Fibroblast of lung (primary cell): ENCODE measurements around the gene CSK. TPM values are rescaled to one million over a fixed set of nuclear protein-coding genes. Genes with fewer than 3 reads are reported as not detected.

ENCODE experiments used
- DNase-seq, 2 donors: peaks; one replicate each; pipeline versions ENCODE4 v3.0.0 to v3.0.0-alpha.2; 2010; ENCODE audit warnings: low read depth in 2 of 2
- H2AFZ ChIP-seq: 2 replicates; pipeline ENCODE4 v1.5.1; 2012; ENCODE audit warnings: low read length, control low read depth, inconsistent platforms
- H3K27ac ChIP-seq: 2 replicates; pipeline ENCODE4 v1.5.1; 2011; ENCODE audit warnings: low read length, control low read depth; ENCODE audit not compliant: insufficient read depth
- H3K27me3 ChIP-seq: 2 replicates; pipeline ENCODE4 v1.5.1; 2011; ENCODE audit warnings: mild to moderate bottlenecking, low read length; ENCODE audit not compliant: control insufficient read depth, insufficient read depth
- H3K36me3 ChIP-seq: 2 replicates; pipeline ENCODE4 v1.5.1; 2011; ENCODE audit warnings: low read length; ENCODE audit not compliant: control insufficient read depth, insufficient read depth
- H3K4me1 ChIP-seq: 2 replicates; pipeline ENCODE4 v1.5.1; 2011; ENCODE audit warnings: low read length; ENCODE audit not compliant: control insufficient read depth, insufficient read depth; ENCODE audit errors: extremely low read depth
- H3K4me2 ChIP-seq: 2 replicates; pipeline ENCODE4 v1.5.1; 2011; ENCODE audit warnings: low read length, control low read depth; ENCODE audit not compliant: insufficient read depth; ENCODE audit errors: extremely low read depth
- H3K4me3 ChIP-seq, 4 experiments: fragments of 200-600 bp in 1 of 4; sonication (generic) in 1 of 4; replicated peaks in 1 of 4; 2 replicates each; pipeline ENCODE4 v1.5.1; 2011 to 2016; ENCODE audit warnings: low read length in 4 of 4, low read depth in 3 of 4, mild to moderate bottlenecking in 3 of 4, control low read depth in 2 of 4, inconsistent platforms in 1 of 4, mixed read lengths in 1 of 4; ENCODE audit not compliant: insufficient read depth in 1 of 4; ENCODE audit errors: control extremely low read depth in 1 of 4
- H3K79me2 ChIP-seq: 2 replicates; pipeline ENCODE4 v1.5.1; 2012; ENCODE audit warnings: mild to moderate bottlenecking, low read length, inconsistent platforms; ENCODE audit not compliant: control insufficient read depth, insufficient read depth
- H3K9ac ChIP-seq: 2 replicates; pipeline ENCODE4 v1.5.1; 2011; ENCODE audit warnings: mild to moderate bottlenecking, low read length, control low read depth; ENCODE audit not compliant: insufficient read depth
- H3K9me3 ChIP-seq: 2 replicates; pipeline ENCODE4 v1.5.1; 2012; ENCODE audit warnings: low read depth, low read length; ENCODE audit not compliant: control insufficient read depth, insufficient read depth
- H4K20me1 ChIP-seq: 2 replicates; pipeline ENCODE4 v1.5.1; 2011; ENCODE audit warnings: low read length; ENCODE audit not compliant: control insufficient read depth, insufficient read depth; ENCODE audit errors: extremely low read depth
- EZH2 ChIP-seq: IDR thresholded peaks from 2 replicates; pipeline ENCODE4 v1.5.1; 2012; ENCODE audit warnings: low read length, control low read depth, mild to moderate bottlenecking; ENCODE audit errors: missing control alignments
- polyA plus RNA-seq, 2 donors: library from polyadenylated mRNA; depleted of rRNA in 1 of 2; stranded (reverse) in 1 of 2; unstranded in 1 of 2; fragments of >200 nt; gene quantifications; 2 replicates each; pipeline ENCODE4 v1.2.1, GENCODE V29; 2011 to 2012; ENCODE audit warnings: missing spikeins in 1 of 2
- total RNA-seq: library from RNA; depleted of rRNA; stranded (reverse); fragments of >200 nt; gene quantifications from 2 replicates; pipeline ENCODE4 v1.2.1, GENCODE V29; 2014
- TF ChIP-seq, protein P1 (sequence below), 2 donors: IDR thresholded peaks in 1 of 2; conservative IDR thresholded peaks in 1 of 2; 1 replicate in 1 of 2; 2 replicates in 1 of 2; pipeline ENCODE4 v1.5.1; 2011 to 2012; ENCODE audit warnings: low read length in 2 of 2, control low read depth in 1 of 2, inconsistent platforms in 1 of 2, low read depth in 1 of 2, mild to moderate bottlenecking in 1 of 2

CSK gene
- total and polyA plus RNA-seq, 2 donors (not counting 1 experiment from before 2014, with no cell fraction given), result 21.5 to 22.0 TPM

DNA sequence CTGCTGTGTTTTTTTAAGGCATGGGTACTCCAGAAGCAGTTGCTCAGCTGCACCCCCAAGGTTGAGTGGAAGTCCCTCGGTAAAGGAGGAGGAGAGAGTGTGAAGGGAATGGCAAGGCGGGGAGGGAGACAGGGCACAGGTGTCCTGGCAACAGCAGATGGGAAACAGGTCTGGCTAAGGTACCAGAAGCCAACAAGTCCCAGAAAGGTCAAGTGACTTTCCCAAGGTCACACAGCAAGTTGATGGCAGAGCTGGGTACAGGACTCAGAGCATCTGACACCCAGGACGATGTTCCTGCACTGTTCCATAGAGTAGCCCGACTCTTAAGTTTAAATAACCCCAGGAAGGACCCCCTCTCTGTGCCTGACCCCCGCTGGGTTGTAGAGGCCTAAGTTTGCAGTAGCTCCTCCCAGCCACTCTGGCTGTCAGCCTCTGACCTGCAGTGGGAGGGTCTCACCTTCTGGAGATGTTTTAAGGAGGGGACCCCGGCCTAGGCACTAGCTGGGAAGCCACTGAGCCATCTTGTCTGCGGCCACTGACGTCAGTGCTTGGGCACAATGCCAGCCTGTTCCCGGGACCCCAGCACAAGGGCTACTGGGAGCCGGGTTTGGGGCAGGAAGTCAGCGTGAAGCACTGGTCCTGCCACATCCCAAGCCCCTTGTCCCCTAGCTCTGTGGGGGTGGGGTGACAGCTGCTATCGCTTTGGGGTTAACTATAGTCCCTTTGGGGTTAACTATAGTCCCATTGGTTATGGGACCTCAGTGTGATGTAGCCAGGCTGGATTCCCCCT is 10.5 kb downstream of the CSK start:
- H3K27me3 ChIP-seq, result no peaks in the 10 kb centered on the region
- no peak overlapping the region for H3K4me3 ChIP-seq
- H3K9me3 ChIP-seq, result no peaks in the 10 kb centered on the region
- H3K9ac ChIP-seq, result no peak overlapping the region
- no peak overlapping the region for H3K4me2 ChIP-seq
- H4K20me1 ChIP-seq, result no peaks in the 10 kb centered on the region
- no peak for TF ChIP-seq EZH2
- TF ChIP-seq, protein P1, sequence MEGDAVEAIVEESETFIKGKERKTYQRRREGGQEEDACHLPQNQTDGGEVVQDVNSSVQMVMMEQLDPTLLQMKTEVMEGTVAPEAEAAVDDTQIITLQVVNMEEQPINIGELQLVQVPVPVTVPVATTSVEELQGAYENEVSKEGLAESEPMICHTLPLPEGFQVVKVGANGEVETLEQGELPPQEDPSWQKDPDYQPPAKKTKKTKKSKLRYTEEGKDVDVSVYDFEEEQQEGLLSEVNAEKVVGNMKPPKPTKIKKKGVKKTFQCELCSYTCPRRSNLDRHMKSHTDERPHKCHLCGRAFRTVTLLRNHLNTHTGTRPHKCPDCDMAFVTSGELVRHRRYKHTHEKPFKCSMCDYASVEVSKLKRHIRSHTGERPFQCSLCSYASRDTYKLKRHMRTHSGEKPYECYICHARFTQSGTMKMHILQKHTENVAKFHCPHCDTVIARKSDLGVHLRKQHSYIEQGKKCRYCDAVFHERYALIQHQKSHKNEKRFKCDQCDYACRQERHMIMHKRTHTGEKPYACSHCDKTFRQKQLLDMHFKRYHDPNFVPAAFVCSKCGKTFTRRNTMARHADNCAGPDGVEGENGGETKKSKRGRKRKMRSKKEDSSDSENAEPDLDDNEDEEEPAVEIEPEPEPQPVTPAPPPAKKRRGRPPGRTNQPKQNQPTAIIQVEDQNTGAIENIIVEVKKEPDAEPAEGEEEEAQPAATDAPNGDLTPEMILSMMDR (conservative IDR thresholded peaks at IDR 0.05 in 1 of 2, IDR thresholded peaks at IDR 0.05 in 1 of 2; ENCODE audit: low read depth in 1 of 2, low read length in 2 of 2), result no peak
- peaks cover 65% of the 10 kb centered on the region for H3K79me2 ChIP-seq
- H3K36me3 ChIP-seq, result no peaks in the 10 kb centered on the region
- no peak overlapping the region for H2AFZ ChIP-seq
- no peak overlapping the region for H3K27ac ChIP-seq
- no peak for DNase-seq
- H3K4me1 ChIP-seq, result peaks cover 40% of the 10 kb centered on the region

DNA sequence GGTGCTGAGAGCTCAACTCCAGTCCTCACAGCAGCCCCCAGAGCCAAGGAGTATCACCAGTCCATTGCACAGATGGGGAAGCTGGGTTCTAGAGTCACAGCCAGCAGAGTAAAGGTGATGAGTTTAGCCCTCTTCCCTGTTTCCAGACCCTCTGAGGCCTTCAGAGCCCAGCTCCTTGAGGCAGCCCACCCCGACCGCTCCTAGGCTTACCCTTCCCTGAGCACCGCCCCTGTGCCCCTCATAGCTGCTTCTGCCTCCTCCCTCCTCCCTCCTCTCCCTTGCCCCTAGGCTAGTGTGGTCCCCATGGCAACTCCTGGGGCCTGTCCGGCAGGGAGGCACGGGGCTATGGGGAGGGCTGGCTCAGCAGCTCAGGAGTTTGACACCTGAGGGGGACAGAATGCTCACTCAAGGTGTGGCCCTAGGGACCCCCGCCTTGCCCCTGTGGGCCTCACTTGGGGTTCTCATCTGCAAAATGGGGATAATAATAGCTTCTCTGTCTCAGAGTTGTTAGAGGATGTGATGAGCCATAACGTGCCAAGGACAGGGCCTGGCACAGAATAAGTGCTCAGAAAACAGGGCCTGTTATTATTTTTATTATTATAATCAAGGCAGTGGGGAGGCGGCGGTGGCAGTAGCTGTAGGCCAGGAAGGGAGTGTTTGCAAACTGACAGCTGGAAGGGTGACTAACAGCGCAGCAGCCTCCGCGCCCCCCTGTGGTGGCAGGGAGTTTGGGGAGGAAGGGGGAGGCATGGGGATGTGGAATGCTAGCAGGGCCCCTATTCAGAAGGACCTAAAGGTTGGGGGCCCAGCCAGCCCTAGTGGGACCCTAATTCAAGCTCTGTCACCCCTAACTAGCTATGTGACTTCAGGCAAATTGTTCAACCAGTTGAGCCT is 11.5 kb downstream of the CSK start:
- Histone ChIP-seq H3K4me3 (no peak overlapping the region), H3K9me3 (no peaks in the 10 kb centered on the region)

More for the DNA sequence above, 11.5 kb downstream of the CSK start:
- Histone ChIP-seq H3K9ac (no peak overlapping the region), H3K27ac (no peak overlapping the region), H3K27me3 (no peaks in the 10 kb centered on the region), H3K4me2 (no peak overlapping the region), H3K79me2 (peaks cover 60% of the 10 kb centered on the region), H3K36me3 (peaks cover under 1% of the 10 kb centered on the region), H2AFZ (no peak overlapping the region), H3K4me1 (peaks cover 32% of the 10 kb centered on the region), H4K20me1 (no peaks in the 10 kb centered on the region)
- TF ChIP-seq EZH2, result no peak
- TF ChIP-seq, protein P1 (conservative IDR thresholded peaks at IDR 0.05 in 1 of 2, IDR thresholded peaks at IDR 0.05 in 1 of 2; ENCODE audit: low read depth in 1 of 2, low read length in 2 of 2), result peak; percentile 8 to 13
- DNase-seq, result peak in 1 of 2 donors; percentile 34
